Ecto neural progenitor cell (in vitro differentiated cells): ENCODE data around the gene PTRH1.

Source experiments
- DNase-seq: peaks from one replicate; pipeline ENCODE4 v3.0.0-alpha.2; 2018; ENCODE audit warnings: low spot score

Gene PTRH1

DNA sequence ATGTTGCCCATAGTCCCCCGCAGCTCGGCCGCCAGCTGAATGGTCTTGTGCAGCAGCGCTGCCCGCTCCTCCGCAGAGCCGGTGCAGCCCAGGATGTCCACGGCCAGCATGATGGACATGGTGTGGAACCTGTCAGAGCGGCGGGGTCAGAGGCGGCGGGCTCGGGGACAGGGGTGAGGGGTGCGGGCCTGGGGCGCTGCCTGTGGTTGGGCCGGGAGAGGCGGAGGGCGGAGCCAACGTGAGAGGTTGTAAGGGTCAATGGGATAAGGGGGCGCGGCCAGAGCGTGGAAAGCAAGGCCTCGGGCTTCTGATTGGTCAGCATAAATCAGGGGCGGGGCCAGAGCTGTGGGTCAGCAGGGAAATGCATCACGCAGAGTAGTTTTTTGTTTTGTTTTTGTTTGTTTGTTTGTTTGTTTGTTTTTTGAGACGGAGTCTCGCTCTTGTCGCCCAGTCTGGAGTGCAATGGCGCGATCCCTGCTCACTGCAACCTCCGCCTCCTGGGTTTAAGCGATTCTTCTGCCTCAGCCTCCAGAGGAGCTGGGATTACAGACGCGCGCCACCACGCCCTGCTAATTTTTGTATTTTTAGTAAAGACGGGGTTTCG, 26.5 kb upstream of the PTRH1 start:
- DNase-seq = peak; percentile 96

DNA sequence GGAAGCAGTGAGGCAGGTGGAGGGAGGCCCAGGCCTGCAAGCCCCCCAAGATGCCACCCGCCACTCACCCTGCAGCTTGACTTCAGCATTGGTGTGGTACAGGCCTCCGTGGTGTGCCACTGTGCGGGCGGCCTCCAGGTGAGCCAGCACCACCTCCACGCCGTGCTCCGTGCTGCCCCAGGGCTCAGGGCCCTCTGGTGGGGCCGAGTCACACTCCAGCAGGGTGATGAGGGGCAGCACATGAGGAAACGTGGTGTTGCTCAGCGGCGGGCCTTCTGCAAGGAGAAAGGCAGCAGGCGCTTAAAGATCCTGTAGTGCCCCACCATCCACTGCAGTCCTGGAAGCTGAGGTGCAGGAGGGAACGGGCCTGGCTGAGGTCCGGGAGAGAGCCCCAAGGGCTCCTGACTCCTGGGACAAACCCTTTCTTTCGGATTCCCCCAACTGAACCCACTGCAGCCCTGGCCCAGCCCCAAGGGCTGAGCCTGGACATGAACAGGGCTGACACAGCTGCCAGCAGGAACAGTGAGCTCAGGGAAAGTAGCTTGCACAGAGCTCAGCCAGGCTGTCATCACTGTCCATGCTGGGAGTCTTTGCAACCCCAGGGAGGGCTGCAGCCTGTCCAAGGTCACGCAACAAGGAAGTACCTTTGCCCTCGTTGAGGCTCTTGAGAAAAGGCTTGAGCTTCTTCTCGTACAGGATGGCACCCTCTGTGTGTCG, 24.3 kb upstream of the PTRH1 start:
- DNase-seq = no peak

DNA sequence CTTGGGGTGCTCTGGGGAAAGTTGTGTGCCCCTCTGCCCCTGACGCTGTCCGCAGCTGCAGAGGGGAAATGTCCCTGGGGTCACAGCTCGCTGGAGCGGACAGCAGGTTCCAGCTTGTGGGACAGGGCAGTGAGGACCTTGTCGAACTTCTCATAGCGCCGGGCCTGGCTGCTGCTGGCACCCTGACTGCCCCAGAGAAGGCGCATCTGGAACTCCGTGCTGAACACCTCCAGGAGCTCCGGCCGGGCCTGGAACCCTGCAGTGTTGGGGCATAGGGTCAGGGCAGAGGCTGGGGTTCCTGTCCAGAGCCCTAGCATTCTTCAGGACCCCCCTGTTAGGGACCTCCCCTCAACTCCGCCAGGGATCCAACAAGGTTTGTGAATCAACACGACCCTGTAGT, 23.2 kb upstream of the PTRH1 start:
- DNase-seq = no peak

DNA sequence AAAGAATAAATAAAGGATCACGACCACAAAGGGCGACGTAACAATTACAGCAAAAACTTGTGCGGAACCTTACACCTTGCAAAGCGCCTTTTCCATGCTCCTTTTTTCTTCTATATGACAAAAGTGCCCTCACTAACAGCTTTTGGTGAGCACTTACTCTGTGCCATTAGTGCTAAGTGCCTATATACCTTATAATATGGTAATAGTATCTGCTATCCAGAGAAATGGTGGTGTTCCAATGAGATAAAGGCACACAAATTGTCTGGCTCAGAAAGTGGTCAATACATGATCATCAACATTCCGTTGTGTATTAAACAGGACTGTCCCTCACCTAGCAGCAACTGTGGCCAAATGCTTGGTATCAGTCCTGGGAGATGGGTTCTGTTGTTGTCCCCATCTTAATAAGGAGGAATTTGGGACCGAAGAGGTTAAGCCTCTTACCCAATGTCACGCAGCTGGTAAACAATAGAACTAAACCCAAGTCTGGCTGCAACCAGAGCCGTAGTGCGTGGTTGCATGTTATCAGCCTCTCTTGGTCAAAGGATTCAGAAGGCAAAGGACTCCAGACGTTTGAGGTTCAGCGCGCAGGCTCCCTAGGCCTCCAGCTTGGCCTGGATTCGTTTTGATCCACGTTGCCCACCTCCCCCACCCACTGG, 20.2 kb upstream of the PTRH1 start:
- DNase-seq = no peak

DNA sequence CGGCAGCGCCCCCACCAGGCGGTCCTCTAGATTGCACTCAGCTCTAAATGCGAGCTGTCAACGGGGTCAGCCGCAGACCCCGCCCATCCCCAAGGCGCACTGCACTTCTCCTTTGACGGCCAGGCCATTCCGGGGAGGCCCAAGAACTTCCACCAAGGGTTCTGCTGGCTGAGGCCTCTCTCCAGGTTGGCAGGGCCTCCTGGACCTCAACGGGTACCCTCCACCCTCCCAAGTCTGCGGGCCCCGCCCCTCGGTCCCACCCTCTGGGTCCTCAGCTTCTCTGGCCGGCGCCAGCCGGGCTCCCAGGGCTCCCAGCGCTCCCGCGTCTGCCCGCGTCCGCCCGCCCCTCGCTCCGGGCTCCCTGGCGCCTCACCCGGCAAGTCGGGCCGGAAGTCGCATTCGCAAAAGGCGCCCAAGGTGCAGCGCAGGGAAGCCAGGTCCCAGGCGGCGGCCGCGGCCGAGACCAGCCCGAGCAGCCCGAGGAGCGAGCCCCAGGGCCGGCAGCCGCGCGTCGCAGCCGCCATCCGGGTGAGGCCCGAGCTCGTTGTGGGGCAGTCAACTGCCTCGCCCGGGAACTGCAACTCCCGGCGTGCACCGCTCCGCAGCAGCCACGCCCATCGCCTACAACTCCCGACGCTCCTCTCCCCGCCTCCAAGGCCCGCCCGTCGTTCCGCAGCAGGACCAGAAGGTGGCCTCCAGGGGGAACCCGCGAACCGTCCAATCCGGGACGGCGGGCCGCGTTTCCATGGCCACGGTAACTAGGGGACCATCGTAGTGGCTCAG, 19.5 kb upstream of the PTRH1 start, which contains the start of gene TOR2A:
TOR2A (minus strand) TSS at position 548 of the 783 bp plus-strand sequence; CDS start at position 524, 24 bp downstream.
- peak; percentile 98 for DNase-seq

DNA sequence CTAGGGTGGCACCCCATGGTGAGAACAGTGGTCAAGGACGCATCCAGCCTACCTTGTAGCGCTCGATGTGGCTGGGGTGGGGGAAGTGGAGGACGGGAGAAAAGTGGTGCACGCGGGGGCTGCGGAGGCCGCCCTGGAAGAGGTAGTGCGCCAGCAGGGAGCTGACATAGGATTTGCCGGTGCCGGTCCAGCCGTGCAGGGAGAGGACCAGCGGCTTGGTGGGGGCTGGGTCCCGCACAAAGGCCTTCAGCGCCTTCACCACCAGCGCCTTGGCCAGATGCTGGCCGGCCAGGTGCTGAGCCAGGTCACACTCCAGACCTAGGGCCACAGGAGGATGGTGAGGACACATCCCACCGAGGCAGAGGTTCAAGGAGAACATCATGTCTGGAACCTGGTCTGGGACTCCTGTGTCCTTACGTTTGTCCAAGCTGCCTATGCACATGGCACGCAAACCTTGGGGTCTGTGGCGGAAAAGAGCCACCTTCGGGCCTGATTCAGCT, 18.8 kb upstream of the PTRH1 start:
- DNase-seq = no peak

DNA sequence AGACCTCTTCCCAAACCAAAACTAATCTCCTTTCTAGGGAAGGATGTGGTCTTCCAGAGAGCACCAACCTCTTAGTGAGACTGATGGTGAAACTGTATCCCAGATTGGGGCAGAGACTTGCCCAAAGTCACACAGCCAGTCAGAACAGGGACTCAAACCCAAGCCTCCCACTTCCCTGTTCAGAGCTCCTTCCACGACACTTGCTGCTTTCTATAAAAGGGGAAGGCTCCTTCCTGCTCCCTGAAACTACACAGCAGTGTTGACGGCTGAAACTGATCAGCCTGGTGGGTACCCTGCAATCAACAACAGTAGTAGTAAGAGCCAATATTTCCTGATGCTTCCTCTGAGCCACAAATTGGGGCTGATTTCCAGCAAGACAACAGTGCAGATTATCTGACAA, 18.2 kb upstream of the PTRH1 start:
- no peak for DNase-seq

DNA sequence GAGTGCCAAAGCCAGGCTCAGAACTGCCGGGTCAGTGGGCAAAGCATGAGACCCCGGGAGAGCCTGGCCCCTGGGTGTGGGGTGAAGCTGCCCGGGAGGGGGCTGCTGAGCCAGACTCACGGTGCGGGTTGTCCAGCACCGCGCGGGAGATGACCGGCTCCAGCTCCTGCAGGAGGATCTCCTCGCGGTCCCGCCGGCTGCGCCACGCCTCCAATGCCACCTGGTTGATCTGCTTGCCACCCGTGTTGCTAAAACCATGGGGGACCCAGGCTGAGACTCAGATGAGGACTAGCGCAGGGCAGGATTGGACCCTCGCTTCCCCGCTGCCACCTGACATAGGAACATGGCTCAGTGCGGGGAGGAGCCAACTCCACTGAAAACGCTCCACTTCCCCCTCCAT, 17.0 kb upstream of the PTRH1 start:
- DNase-seq = no peak

DNA sequence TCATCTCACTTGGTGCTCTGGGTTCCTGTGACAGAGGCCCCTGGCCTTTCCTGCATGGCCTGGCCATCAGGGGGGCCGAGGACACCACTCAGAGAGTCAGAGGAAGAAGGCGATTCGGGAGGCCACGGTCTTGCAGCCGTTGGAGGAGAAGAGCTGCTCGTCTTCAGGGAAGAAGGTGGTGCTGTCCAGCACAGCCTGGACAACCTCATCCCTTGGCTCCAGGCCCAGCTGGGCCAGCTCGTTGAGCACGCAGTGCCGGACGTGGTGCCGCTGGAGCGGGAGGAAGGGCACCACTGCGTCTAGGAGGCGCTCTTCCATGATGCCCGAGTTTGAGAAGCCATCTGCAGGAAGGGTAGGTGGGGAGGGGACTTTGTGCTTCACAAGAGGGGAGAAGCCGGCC, 16.5 kb upstream of the PTRH1 start:
- DNase-seq = no peak

DNA sequence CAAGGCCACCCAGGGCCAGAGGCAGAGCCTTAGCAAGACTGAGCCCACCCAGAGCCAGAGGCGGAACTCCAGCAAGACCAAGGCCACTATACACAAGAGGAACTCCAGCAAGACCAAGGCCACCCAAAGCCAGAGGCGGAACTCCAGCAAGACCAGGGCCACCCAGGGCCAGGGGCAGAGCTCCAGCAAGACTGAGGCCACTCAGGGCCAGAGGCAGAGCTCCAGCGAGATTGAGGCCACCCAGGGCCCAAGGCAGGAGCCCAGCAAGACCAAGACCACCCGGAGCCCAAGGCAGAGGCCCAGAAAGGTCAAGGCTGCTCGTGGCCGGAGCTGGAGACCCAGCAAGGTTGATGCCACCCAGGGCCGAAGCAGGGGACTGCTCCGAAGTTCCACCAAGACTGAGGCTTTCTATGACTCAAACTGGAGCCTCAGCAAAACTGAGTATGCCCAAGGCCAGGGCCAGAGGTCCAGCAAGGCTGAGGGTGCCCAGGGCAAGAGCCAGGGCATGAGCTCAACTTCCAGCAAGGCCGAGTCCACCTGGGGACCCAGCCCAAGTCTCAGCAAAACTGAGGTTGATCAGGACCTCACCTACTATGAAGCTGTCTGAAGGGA, 15.4 kb upstream of the PTRH1 start:
- DNase-seq = no peak

DNA sequence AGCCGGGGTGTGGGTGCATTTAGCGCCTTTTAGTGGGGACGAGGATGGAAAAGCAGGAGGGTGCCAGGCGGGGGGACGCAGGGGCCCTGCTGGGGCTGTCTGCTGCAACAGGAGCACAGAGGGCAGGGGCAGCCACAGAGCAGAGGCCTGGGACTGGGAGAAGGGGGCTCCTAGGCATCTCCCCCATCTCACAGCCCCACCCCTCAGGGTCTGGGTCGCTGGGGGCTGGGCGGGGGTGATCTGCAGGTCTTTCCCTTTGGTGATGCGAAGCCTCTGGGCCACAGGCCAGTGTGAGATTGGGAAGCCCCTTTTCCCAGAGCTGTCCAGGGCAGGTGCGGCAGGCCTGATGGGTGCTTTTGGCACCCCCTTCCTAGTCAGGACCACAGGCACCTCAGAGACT, 14.8 kb upstream of the PTRH1 start:
- no peak for DNase-seq

DNA sequence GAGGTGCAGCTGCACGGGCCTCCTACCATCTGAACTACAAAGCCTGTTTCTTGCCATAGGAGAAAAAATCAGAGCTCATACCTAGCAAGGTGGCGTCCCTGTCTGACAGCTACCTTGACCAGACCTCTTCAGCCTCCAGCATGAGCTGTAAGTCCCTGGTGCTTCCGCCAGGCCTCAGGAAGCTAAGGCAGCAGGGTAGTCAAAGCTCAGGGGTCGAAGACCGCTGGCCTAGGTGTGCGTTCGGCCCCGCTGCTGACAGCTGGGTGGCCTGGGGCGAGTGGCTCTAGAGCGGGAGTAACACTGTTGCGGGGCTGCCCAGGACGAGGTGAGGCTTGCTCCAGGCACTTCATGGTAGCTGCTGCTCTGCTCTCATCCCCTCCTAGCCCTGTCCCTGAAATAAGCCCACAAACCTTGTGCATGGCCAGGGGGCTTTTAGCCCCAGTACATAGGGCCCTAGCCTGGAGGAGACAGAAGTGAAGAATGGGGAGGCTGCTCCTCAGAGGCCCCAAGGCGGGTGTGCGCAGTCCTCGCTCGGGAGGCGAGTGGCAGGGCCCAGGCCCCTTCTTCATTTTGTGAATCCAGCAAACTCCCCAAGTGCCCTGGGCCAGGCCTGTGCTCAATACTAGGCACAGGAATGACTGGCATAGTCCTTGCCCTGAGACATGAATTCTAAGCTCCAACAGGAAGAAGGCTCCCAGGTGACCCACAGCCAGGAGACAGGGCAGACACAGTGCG, 14.2 kb upstream of the PTRH1 start:
- no peak for DNase-seq

DNA sequence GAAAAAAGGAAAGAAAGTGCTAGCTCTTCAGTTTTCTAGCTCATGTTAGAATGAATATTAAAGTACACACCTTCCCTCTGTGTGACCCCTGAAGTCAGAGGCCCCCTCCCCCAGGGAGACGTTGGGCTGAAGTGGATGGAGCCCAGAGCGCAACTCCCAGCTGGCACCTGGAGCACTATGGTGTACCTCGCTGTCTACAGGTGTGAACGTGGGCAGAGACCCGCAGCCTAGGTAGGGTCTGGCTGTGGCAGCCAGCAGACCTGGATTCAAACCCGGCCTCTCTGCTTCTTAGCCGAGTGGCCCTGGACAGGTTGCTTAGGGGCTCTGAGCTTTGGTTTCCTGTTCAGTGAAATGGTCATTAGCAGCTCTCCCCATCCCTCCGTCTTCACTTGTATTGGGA, 13.3 kb upstream of the PTRH1 start:
- no peak for DNase-seq

DNA sequence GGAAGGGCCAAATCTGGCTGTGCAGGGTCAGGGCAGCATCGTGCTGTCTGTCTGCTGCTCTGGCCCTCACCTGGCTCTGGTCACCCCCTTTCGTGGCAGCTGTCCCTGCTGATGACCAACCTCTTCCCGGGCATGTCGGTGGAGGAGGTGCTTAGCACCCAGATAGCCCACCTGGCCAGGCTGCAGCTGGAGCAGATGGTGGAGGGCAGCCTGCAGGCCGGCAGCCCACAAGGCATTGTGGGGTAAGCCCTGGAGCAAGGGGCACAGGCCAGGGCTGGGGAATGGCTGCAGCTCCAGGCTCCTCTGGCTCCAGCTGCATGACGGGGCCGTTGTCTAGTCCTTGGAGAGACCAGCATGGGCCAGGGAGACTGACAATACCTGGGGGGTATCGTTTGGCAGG, 11.4 kb upstream of the PTRH1 start:
- no peak for DNase-seq

DNA sequence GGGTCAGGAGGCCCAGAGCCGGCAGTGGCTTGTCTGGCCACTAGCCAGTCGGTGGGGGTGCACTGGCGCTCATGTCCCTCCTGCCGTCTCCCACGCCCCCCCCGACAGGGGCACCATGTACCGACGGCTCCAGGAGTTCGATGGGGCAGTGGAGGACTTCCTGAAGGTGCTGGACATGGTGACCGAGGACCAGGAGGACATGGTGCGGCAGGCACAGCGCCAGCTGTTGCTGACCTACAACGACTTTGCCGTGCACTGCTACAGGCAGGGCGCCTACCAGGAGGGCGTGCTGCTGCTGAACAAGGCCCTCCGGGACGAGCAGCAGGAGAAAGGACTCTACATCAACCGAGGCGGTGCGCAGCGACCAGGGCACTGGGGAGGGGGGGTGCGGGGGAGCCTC, 8.5 kb upstream of the PTRH1 start:
- DNase-seq = no peak

DNA sequence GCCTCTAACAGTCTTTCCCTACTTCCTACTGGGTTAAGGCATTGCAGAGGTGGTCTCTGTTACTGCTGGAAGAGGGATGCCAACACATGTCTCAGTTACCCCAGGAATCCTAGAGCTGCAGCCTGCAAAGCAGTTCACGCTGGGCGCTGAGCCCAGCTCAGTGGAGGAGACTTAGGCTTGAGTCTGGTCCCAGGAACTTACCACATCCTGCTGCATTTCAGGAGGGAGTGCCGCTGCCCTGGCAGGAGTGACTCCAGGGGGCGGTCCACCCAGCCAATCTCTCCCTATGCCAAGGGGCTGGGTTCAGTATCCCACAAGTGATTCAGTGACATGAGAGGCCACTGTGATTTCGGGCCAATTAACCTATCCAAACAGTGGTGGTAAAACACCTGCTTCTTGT, 8.0 kb upstream of the PTRH1 start:
- DNase-seq = no peak

DNA sequence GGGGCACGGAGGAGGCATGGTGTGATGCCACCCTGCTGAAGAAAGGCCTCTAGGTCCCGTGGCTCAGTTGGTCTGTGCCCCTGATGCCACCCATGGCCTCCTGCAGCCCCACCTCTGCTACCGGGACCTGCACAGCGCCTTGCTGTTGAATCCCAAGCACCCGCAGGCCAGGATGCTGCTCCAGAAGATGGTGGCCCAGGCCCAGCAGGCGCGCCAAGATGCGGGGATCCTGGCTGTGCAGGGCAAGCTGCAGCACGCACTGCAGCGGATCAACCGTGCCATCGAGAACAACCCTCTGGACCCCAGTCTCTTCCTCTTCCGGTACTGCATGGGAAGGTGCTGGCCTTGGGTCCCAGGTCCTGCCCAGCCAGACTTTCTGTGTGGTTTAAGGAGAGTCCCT, 7.5 kb upstream of the PTRH1 start:
- no peak for DNase-seq

DNA sequence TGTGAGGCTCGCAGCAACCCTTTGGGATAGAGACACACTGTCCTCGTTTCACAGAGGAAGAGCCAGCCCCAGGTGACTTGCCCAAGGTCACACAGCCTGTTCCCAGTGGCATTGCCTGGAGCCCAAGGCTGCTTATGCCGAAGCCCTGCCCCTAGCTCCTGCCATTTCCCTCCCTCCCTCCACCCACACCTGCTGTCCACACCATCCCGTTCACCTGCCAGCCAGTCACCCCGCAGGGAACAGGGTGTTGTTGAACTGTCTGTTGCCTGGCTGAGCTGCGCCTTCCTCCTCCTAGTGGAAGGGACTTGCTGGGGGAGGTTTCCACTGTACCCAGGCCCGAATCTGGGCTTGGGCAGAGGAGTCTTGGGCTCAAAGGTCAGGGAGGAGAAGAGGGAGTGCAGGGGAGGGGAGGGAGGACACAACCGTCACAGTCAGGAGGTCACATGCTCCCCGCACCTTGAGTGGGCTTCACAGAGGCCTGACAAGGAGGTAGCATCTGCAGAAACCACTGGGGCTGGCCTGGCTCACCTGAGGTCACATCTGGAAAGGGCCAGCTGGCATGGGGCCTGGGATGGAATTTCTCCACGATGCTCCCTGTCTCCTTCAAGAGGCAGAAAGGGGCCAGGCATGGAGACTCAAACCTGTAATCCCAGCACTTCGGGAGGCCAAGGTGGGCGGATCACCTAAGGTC, 6.7 kb upstream of the PTRH1 start:
- no peak for DNase-seq

DNA sequence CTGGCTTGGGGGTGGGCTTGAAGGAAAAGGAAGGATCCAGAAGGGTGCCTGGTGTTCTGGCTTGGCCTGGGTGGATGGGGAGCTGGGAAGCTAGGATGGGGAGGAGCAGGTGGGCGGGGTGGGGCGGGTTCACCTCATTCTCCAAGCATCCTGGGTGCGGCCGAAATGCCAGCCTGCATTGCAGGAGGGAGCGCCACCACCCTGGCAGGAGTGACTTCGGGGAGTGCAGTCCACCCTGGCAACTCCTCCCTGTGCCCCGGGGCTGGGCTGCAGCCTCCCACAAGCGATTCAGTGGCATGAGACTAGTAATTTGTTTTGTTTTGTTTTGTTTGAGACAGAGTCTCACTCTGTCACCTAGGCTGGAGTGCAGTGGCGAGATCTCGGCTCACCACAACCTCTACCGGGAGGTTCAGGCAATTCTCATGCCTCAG, 5.9 kb upstream of the PTRH1 start:
- no peak for DNase-seq

DNA sequence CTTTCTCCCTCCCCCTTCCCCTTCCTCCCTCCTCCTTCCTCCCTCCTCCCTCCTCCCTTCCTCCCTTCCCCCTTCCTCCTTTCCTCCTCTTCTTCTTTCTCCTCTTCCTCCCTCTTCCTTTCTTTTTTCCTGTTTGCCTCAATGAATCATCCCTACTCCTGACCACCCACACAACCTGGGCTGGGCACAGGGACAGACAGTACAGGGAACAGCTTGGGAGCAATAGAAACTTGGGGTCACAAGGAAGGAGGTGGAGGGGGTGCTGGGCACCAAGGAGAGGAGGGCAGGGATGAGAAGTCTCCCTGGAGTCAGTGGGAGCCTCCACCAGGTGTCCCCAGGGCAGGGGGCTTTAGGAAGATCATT, 5.4 kb upstream of the PTRH1 start:
- DNase-seq = no peak
